ENCODE measurements around the gene PIAS1.
"Not testable (repeated sequence)": the region's sequence is repeated elsewhere in the genome, so short reads cannot be mapped to it uniquely, and the experiment has no call there.

The PIAS1 gene

DNA sequence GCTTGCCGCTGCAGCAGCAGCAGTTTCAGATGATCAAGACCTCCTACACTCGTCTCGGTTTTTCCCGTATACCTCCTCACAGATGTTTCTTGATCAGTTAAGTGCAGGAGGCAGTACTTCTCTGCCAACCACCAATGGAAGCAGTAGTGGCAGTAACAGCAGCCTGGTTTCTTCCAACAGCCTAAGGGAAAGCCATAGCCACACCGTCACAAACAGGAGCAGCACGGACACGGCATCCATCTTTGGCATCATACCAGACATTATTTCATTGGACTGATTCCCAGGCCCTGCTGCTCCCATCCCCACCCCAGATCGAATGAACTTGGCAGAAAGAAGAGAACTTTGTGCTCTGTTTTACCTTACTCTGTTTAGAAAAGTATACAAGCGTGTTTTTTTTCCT is 133.4 kb downstream of the PIAS1 start:
- no peak for DNase-seq

DNA sequence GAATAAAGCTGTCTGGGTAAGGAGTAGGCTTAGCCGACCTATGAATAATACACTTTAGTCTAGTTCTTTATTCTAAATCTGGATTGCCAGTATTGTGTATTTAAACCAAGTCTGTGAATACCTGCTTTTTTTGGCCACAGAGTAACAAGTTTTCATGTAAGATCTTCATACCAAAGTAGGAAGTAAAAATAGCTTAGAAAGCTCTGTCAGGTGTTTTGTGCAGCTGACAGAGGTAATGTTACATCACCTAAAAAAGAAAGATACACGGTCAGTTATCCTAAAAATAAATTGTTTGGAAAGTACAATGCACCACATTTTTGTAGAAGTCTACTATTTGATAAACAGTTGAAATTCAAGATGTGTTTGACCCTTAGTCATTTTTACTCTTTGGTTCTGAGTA is 134.5 kb downstream of the PIAS1 start:
- no peak for DNase-seq

DNA sequence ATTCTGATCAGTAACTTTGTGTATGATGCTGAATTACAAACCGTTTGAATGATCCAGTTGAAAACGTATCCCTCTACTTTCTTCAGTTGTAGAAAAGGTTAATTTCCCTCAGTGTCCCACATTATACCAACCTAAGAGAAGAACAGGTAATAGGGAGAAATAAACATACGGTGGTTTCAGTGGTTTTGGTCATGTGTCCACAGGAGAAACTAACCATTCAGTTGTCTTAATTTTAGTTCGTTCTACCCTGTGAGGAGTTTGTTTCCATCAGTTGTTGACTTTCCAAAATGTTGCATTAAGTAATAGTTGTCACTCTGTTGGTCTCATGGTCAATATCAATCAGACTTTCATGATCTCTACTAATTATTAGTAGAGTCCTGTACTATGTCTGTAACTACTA is 135.9 kb downstream of the PIAS1 start:
- no peak for DNase-seq

DNA sequence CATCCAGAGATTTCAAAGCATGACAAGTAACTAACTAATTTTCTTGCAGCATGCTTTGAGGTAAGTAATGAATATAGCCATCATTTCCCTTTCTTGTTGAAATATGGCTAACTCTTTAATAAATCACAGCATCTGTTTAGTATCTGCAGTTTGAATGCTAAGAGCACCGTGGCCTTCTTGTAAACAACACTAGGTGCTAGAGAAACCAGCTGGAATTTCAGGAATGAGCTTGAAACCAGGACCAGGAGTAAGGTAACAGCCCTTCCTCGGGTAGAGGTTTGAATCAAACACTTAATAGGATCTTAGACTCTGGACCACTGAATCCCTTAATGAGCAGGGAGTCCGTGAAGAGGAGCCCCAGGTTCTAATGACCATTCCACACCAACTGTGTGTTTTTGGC is 137.4 kb downstream of the PIAS1 start:
- no peak for DNase-seq

DNA sequence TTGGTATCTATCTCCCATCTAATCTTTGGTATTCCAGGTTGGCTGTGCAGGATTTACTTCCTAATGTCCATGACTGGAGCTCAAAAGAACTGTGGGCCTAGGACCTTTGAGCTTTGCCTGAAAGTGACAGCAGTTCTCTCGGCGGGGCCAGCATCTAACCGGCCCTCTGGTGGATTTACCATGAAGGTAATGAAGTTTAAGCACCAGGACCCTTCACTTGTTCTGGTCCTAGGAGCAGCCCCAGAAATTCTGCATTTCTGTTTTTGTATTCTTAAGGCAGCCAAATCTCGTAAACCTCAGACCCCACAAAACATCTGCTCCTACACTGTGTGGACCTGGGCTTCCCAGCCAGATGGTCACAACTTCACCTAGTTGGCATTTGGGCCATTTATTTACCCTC is 138.0 kb downstream of the PIAS1 start:
- no peak for DNase-seq

DNA sequence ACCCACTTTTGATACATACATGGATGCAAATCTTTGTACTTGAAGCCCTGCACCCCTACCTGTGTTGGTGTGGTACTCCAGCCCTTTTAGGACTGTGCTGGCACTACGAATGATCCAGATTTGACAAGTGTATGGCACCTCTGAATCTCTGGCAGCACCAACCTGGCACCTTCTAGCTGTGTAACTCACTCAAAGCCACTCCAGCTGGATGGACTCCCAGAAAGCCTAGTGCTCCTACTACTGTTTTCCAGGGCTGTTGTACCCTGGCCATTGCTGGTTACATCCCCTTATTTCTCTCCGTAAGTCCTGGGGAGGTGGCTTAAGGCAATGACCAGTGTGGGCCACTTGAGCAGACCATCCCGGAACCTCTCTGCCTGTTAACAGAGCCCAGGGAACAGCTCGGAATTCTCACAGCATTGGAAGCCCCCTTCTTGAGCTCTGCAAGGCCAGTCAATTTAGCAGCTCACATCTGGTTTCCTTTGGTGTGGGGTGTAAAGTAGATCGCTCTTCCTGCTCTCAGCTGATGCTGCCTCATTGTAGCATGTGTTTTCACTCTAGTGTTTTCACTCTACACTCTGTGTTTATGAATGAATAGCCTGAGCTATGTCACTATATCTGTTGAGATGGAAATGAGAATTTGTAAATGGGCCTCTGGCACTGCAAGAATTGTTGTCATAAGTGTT is 138.8 kb downstream of the PIAS1 start:
- DNase-seq, result no peak

DNA sequence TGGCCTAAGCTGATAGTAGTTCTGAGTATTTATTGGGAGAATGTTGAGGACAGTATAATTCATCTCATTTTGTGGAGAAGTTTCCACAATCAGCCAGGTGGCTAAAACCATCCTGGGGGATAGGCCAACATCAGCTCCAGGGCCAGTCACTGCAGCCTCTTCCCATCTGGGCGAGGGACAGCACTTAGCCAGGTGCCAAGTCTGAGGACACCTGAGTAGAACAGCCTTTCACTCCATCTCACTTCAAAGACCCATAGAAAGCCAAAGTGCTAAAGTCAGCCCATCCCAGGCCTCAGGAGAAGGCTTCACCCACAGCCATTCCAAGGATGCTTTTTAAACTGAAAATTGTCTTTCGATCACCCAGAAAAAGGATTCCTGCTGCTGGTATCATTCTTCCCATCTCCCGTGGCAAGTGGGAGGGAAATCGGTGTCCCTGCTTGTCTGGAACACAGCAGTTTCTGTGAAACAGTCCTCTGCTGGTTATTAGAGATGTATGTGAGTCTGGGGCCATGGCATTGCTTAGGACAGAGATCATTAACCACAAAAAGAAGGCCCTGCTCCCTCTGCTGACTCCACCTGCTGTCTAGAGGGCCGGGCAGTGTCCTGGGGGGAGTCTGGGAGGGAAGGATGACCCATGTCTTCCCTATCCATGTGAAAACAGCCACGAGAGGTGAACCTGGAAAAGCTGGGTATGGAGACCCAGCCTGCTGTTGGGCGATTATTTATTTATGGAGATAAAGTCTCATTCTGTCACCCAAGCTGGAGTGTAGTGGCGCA is 141.4 kb downstream of the PIAS1 start:
- no peak for DNase-seq

DNA sequence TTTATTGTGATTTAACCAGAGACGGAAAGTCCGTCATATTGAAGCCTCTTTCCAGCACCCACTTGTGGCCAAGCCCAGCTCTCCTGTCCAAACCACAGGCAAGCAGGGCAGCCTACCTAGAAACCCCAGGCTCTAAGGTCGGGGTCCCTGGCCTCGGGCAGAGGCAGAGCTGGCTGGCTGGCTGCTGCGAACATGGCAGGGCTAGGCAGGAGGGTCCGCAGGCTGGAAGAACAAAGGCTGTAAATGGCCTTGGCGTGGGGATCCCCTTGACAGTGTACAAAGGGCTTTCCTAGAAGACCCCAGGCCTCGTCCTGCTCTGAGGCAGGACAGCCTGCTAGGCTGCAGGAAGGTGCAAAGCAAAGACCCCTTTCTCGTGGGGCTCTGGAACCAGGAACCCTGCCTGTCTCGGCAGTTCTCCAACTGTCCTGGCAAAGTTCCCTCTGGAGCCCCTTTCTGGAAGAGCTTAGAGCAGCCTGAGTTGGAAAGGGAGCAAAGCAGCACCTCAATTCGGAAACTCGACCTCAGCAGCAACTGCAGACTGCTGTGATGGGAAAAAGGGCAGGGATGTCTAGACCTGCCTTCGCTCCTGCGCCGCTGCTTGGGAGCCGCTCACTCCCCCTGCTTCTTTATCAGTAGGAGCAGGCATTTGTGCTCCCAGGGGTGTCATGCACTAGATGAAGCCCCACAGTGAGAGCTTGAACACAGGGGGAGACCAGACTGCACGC is 142.5 kb downstream of the PIAS1 start:
- DNase-seq, result no peak

DNA sequence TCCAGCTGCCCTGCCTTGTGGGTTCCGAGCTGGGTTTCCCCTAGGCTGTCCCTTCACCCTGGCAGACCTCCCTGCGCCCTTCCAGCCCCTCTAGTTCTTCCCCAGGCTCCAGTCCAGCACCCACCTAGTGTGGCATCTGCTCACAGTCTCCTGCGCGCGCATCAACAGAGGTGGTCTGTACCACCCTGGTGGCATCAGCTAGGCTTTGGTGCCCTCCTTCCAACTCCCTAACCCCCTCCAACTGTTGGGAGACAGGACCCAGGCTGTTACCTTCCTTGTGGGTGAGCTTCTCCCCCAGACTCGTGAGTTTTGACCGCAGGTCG is 143.0 kb downstream of the PIAS1 start:
- DNase-seq, result no peak

DNA sequence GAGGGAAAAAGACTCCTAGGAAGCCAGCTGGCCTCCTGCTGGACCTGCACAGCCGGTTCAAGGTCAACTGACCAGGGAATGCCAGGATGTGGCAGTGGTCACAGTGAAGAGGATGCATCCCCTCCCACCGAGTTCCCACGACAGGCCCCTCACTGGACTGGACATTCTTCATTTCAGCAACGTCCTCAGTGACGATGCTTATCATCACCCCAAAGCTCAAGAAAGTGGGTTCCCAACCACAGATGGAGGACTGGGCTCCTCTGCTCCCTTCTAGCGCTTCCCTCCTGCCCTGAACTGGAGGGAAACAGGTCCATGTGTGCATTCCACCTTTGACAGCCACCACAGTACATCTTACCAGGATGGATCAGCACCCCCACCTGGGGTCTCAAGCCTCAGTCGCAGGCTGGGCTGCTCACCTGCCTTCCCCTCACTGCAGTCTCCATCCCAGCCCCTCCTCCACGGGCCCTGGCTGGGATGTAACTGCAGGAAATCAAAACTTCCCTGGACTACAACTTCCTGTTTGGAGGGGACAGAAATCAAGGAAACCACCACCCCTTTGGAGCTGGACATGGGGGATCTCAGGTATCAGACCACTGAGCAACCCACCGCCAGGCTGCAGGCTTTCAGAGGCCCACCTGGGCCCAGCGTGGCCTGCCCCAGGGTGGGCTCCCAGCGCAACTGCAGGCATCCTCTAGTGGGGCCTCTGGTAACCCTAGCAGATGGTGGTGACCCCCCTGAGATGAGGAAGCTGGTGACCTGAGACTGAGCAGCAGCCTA is 143.7 kb downstream of the PIAS1 start:
- no peak for DNase-seq

DNA sequence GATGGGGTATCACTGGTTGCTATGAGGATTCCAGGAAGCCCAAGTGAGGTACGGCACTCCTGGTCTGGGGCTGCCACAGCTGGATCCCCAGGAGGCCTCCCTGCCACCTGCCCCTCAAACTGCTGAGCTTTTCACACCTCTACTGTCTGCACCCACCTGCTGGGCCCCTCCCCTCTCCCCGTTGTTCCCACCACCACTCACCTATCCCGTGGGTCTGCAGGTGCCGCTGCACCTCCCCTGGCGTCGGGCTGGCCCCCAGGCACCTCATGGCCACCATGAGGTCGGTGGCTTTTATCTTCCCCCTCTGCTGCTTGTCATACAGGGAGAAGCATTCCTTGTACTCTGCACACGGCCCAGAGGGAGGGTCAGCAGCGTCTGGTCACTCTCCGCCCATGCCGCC is 145.2 kb downstream of the PIAS1 start:
- no peak for DNase-seq

DNA sequence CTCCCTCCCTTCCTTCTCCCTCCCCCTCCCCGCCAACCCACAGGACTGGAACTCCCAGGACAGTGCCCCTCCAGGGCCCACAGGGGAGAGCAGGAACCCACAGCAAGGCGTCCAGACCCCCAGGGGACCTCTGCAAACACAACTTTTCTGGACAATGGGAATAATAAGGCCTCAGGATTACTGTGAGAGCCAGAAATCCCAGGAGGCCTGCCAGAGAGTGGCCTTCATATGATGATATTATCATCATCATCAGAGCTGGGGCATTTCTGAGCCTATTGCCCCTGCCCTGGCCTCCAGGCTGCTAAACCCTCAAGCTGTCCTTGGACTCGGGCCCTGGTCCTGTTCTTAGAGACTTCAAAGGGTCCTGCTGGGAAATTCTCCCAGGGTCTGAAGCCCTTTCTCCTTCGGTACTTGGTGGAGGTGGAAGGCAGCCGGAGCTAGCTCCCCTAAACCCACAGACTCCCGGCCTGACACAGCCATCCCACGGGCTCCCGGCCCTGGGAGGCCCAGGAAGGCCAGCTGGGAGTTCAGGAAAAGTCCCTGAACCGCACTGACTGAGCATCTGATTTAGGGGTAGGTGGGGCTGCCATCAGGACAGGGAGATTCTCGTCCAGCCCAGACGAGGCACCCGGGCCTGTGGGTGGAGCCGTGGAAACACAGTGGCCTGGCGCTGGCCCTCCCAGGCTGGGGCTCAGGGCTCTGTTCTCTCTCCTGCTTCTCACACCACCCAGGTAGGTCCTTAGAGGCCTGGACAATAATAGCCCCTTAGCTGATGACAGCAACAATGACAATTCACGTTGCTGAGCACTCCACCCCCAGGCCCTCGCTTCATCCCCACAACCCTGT is 146.1 kb downstream of the PIAS1 start:
- no peak for DNase-seq

DNA sequence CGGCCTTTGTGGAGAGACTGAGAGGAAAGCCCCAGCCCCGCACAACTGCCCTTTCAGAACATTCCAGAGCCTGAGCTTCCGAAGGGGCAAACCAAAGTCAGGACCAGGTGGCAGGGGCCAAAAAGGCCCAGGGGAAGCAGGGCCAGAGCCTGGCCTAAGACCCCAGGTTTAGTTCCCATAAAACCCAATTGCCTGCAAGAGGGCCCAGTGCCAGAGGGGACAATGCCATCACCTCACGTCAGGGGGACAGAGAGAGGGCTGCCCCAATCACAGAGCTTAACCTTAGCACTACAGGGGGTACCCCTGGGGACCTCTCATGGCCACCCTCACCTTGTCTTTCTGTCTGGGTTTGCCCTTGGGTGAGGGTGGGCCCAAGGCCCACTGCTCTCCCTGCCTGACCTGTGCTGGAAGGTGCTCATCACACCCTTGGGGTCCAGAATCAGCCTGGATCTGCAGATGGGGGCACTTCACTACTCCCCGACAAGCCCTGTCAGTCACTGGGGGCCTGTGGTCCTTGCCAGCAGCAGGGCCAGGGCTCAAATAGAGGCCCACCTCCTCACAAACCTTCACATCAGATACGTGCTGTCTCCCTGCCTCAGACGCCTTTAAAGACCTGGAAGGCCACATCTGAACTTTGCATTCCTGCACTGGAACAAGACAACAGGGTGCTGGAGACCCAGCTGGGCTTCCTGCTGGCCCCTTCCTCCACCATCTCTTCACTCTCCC is 147.2 kb downstream of the PIAS1 start:
- no peak for DNase-seq

DNA sequence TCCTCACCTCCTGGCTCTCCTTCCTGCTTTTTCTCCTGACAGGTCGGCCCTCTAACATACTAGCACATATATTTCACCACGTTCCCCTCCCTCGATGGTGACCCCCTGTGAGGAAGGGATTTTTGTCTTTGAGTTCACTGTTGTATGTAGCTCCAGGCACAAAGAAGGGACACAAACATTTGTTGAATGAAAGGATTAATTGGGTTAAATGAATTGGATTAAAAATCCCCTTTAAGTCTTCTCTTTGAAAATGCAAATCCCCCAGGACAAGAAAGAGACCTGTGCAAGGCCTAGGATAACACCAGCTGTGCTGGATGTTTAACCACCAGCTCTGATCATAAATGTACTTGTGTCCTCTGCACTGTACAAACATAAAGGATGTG is 147.8 kb downstream of the PIAS1 start:
- DNase-seq, result no peak

DNA sequence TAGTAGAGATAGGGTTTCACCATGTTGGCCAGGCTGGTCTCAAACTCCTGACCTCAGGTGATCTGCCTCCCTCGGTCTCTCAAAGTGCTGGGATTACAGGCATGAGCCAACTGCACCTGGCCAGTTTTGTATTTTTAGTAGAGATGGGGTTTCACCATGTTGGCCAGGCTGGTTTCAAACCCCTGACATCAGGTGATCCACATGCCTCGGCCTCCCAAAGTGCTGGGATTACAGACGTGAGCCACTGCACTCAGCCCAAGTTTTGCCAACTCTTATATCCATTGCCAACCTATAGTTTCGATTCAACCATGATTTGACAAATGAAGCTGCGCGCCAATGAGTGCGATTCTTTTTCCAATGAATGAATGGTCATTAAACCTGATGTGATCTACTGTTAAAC is 148.9 kb downstream of the PIAS1 start:
- not testable (repeated sequence) for DNase-seq

DNA sequence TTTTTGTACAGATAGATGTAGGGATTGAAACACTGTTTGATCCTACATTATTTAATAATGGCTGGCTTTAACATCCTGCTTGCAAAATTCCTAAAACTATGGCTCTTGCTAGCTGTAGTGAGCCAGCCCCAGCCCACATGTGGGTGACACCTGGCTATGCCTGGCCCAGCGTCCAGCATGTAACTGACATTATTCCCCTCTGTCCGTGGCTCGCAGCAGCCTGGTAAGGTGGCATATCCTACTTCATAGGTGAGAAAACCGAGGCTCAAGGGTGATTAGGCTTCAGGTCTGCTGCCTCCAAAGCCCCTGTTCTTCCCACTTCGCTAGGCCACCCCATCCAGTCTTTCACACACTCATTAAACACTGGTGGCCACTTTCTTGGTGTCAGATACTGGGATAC is 149.4 kb downstream of the PIAS1 start:
- DNase-seq, result no peak

DNA sequence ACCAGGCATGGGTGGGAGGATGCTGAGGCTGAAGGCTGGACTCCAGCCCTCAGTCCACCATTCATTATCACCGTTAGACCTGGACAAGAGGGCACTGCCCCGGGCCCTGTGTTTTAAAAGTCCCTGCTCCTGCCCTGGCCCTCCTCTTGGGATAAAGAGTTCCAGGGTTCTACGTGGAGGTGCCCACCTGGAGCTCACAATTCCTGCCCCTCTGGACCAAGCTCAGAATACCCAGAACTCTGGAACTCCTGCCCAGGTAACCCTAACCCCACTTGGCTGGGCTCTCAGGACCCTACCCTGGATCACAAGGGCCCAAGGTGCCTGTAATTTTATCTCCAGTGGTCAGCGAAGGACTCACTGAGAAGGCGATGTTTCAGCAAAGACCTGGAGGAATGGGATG is 149.8 kb downstream of the PIAS1 start:
- no peak for DNase-seq

DNA sequence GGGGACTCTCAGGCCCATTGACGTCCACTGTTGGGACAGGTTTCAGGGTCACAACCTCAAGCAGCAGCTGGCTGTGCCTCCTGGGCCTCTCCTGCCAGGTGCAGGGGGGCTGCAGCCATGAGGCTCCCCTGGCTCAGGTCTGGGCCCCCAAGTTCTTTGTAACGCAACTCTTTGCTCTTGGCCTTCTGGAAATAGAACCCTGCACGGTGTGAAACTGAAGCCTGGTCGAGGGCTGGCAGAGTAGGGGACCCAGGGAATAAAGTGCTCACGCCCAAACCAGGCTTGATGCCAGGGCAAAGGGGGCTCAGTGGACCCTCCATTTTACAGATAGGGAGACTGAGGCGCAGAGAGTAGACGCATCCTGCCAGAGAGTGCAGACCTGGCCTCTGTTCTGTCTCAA is 150.2 kb downstream of the PIAS1 start:
- no peak for DNase-seq

DNA sequence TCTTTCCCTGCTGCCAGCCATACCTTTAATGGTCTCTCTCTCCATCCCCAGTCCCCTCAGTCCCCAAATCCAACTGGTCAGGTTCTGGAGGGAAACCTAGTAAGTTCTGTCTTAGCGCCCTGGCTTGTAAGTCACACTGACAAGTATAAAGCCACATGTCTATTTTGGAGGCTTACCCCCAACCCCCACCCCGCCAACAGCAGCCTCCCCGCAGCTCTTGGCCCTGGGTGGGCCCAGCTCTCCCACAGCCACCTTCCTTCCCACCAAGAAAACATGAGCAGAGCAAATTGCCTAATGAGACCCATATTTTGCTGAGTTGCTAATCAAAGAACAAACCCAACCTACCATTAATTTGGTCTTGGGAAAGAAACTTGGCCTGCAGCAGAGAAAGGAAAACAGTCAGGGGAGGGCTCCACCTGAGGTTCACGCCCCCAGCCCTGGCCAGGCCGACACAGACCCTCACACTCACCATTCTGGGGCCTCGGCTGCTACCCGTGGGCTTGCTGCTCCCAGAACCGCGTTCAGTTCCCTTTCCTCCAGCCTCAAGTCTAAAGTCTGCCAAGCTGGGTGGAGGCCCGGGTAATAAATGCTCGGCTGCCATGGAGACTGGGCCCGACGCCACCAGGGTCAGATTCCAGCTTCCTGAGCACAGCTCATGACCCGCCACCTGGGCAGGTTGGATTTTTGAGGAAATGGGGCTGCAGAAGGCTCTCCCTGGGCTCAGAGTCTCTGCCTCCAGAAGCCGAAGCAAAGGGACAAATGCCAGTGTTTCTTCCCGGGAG is 150.9 kb downstream of the PIAS1 start, which contains the start of gene CALML4:
CALML4 (minus strand) TSS at position 557 of the 782 bp plus-strand sequence; CDS start at position 472, 85 bp downstream.
- DNase-seq, result no peak

DNA sequence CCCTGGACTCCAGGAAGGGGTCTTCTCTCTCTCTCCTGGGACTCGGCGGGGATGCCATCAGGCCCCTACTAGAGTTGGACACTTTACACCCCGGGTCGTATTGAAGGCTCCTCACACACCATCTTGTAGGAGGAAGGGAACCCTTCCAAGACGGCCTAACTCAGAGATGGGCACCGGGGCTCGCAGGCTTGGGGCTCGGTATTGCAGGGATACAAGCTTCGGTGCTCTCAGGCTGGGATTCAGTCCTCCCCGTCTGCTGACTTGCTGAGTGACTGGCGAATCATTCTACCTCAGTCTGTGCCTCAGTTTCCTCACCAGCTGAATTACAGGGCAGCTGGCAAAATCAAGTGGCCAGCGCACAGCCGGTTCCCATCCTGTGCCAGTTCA is 151.4 kb downstream of the PIAS1 start:
- no peak for DNase-seq
